Trophoblast cell (in vitro differentiated cells and primary cell): ENCODE results near the gene TTC27.

ENCODE experiments used
- DNase-seq, 2 donors: peaks; one replicate each; pipeline ENCODE4 v3.0.0-alpha.2; 2016
- H2AFZ ChIP-seq: 2 replicates; pipeline ENCODE4 v1.6.1; 2013; ENCODE audit warnings: low read length, moderate library complexity, mild to moderate bottlenecking; ENCODE audit not compliant: insufficient read depth, poor library complexity
- H2AK5ac ChIP-seq: 2 replicates; pipeline ENCODE4 v1.6.1; 2013; ENCODE audit warnings: mild to moderate bottlenecking, low read length
- H2BK120ac ChIP-seq: 2 replicates; pipeline ENCODE4 v1.6.1; 2013; ENCODE audit warnings: low read length, mild to moderate bottlenecking, moderate library complexity; ENCODE audit not compliant: insufficient read depth, poor library complexity
- H2BK12ac ChIP-seq: 2 replicates; pipeline ENCODE4 v1.6.1; 2013; ENCODE audit warnings: mild to moderate bottlenecking, low read length, moderate library complexity
- H2BK5ac ChIP-seq: 2 replicates; pipeline ENCODE4 v1.6.1; 2013; ENCODE audit warnings: low read length, low read depth, moderate library complexity, mild to moderate bottlenecking; ENCODE audit not compliant: poor library complexity
- H3K14ac ChIP-seq: 2 replicates; pipeline ENCODE4 v1.6.1; 2013; ENCODE audit warnings: mild to moderate bottlenecking, low read length
- H3K18ac ChIP-seq: 2 replicates; pipeline ENCODE4 v1.6.1; 2013; ENCODE audit warnings: mild to moderate bottlenecking, low read length
- H3K23ac ChIP-seq: 2 replicates; pipeline ENCODE4 v1.6.1; 2013; ENCODE audit warnings: low read length
- H3K27ac ChIP-seq: 2 replicates; pipeline ENCODE4 v1.5.1; 2013; ENCODE audit warnings: low read depth, mild to moderate bottlenecking, inconsistent platforms, low read length, moderate library complexity
- H3K27me3 ChIP-seq: 2 replicates; pipeline ENCODE4 v1.6.1; 2013; ENCODE audit warnings: inconsistent platforms, mild to moderate bottlenecking, low read length, moderate library complexity; ENCODE audit not compliant: insufficient read depth
- H3K36me3 ChIP-seq, 2 experiments: 1 replicate in 1 of 2; 2 replicates in 1 of 2; pipeline ENCODE4 v1.6.1; 2013; ENCODE audit warnings: low read length in 2 of 2, mild to moderate bottlenecking in 2 of 2, moderate library complexity in 1 of 2; ENCODE audit not compliant: insufficient read depth in 2 of 2, control insufficient read depth in 1 of 2
- H3K4ac ChIP-seq: 2 replicates; pipeline ENCODE4 v1.6.1; 2013; ENCODE audit warnings: low read depth, mild to moderate bottlenecking, low read length, moderate library complexity
- H3K4me1 ChIP-seq, 2 experiments: 1 replicate in 1 of 2; 2 replicates in 1 of 2; pipeline ENCODE4 v1.6.1; 2013; ENCODE audit warnings: low read length in 2 of 2, mild to moderate bottlenecking in 2 of 2, moderate library complexity in 1 of 2; ENCODE audit not compliant: insufficient read depth in 2 of 2, control insufficient read depth in 1 of 2
- H3K4me2 ChIP-seq: 2 replicates; pipeline ENCODE4 v1.6.1; 2013; ENCODE audit warnings: inconsistent platforms, mild to moderate bottlenecking, low read length, moderate library complexity
- H3K4me3 ChIP-seq: 2 replicates; pipeline ENCODE4 v1.5.1; 2013; ENCODE audit warnings: mild to moderate bottlenecking, low read depth, low read length, inconsistent platforms
- H3K79me1 ChIP-seq: one replicate; pipeline ENCODE4 v1.6.1; 2013; ENCODE audit warnings: low read length
- H3K79me2 ChIP-seq: 2 replicates; pipeline ENCODE4 v1.6.1; 2013; ENCODE audit warnings: low read length, mild to moderate bottlenecking; ENCODE audit not compliant: control insufficient read depth, insufficient read depth, poor library complexity
- H3K9ac ChIP-seq: 2 replicates; pipeline ENCODE4 v1.6.1; 2013; ENCODE audit warnings: mild to moderate bottlenecking, low read length
- H3K9me3 ChIP-seq: 2 replicates; pipeline ENCODE4 v1.6.1; 2013; ENCODE audit warnings: low read depth, mild to moderate bottlenecking, control low read depth, inconsistent platforms, low read length; ENCODE audit not compliant: insufficient read depth
- H4K12ac ChIP-seq: 2 replicates; pipeline ENCODE4 v1.6.1; 2013; ENCODE audit warnings: low read depth, mild to moderate bottlenecking, low read length, moderate library complexity
- H4K8ac ChIP-seq: 2 replicates; pipeline ENCODE4 v1.6.1; 2013; ENCODE audit warnings: low read depth, mild to moderate bottlenecking, low read length, moderate library complexity
- H4K91ac ChIP-seq: one replicate; pipeline ENCODE4 v1.6.1; 2013; ENCODE audit warnings: low read depth, mild to moderate bottlenecking, low read length, moderate library complexity
- WGBS: extraction: QIAGEN DNeasy Blood & Tissue Kit; methylation state at CpG from one replicate; pipeline ENCODE4 v1.1.7; 2013; ENCODE audit warnings: missing lambda C conversion rate; ENCODE audit not compliant: insufficient read length, insufficient coverage; ENCODE audit errors: extremely low coverage; 5-methylcytosine and 5-hydroxymethylcytosine counted together

Gene TTC27

GRCh38 chr2:32838949-32839348 lies 211.1 kb downstream of the TTC27 start:
- Histone ChIP-seq H2BK12ac (no peak overlapping the region), H3K36me3 (no peaks in the 10 kb centered on the region), H3K79me2 (no peaks in the 10 kb centered on the region), H3K4me1 (no peaks in the 10 kb centered on the region), H3K14ac (no peak overlapping the region), H4K91ac (no peak overlapping the region), H2AK5ac (no peak overlapping the region), H3K27ac (no peak overlapping the region), H3K4me3 (no peak overlapping the region), H3K27me3 (no peaks in the 10 kb centered on the region), H4K8ac (no peak overlapping the region), H3K18ac (no peak overlapping the region), H3K4me2 (no peak overlapping the region), H3K9ac (no peak overlapping the region), H3K23ac (no peak overlapping the region), H2BK5ac (no peak overlapping the region), H4K12ac (no peak overlapping the region), H3K9me3 (peaks cover 2% of the 10 kb centered on the region), H2BK120ac (no peak overlapping the region), H3K4ac (no peak overlapping the region), H3K79me1 (no peaks in the 10 kb centered on the region), H2AFZ (no peak overlapping the region)
- DNase-seq = no peak
- no CpG with 5 or more reads among the region's 4 CpGs for WGBS

DNA sequence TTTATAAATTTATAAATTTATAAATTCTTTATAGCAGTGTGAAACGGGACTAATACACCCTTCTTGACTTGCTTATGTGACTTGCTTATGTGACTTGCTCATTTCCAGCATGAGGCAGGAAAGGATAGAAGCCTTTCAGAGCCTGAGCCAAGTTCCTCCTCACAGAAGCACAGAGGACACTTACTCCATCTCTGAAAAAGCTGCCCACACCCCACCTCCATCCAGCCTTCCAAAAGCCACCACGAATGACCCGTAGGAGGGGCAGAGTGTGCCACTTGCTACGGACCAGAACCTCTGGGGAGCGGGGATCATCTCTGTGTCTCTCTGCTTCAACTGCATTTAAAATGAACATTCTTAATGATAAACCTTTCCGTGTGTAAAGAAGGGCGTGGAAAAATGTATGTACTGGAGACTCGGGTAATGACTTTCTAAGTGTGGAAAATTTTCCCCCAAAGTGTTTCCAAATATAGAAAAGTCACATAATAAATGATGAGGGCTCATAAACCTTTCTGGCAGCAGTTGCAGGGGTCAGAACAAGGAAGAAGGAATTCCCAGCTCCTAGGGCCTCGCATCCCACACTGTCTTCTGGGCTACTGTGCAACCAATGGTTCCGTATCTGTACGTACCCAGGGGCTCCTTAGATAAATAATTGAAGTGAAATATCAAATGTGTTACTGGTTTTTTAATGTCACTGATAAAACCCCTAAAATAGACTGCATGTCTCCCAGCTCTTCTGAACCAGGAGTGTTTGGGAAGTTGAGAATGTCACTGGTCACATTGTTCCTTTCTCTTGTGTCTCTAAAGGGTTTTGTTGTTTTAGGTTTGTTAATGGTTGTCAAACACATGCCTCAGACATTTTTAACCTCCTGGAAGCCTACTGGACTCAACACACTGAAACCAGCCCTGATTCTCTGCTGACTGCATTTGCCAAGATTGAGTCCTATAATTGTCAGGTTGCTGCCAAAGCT lies 214.4 kb downstream of the TTC27 start:
- Histone ChIP-seq H4K8ac (no peak overlapping the region), H3K4me2 (no peak overlapping the region), H2AK5ac (no peak overlapping the region), H2BK12ac (no peak overlapping the region), H3K79me1 (no peaks in the 10 kb centered on the region), H3K36me3 (no peaks in the 10 kb centered on the region), H3K14ac (no peak overlapping the region), H4K12ac (no peak overlapping the region), H3K4ac (no peak overlapping the region), H2BK120ac (no peak overlapping the region), H3K23ac (no peak overlapping the region), H3K9ac (no peak overlapping the region), H3K27ac (no peak overlapping the region), H3K27me3 (no peaks in the 10 kb centered on the region), H3K4me3 (no peak overlapping the region), H4K91ac (no peak overlapping the region), H2BK5ac (no peak overlapping the region), H3K4me1 (no peaks in the 10 kb centered on the region), H3K79me2 (no peaks in the 10 kb centered on the region), H2AFZ (no peak overlapping the region), H3K18ac (no peak overlapping the region), H3K9me3 (peaks cover 2% of the 10 kb centered on the region)
- no peak for DNase-seq
- WGBS = no CpG with 5 or more reads among the region's 11 CpGs

GRCh38 chr2:32843699-32844098 lies 215.8 kb downstream of the TTC27 start:
- WGBS = no CpG with 5 or more reads among the region's 1 CpG
- Histone ChIP-seq H3K79me2 (no peaks in the 10 kb centered on the region), H3K18ac (no peak overlapping the region), H3K27me3 (no peaks in the 10 kb centered on the region), H4K91ac (no peak overlapping the region), H3K36me3 (no peaks in the 10 kb centered on the region), H4K8ac (no peak overlapping the region), H3K14ac (no peak overlapping the region), H3K4me2 (no peak overlapping the region), H3K4ac (no peak overlapping the region), H2AK5ac (no peak overlapping the region), H2BK120ac (no peak overlapping the region), H3K79me1 (no peaks in the 10 kb centered on the region), H3K23ac (no peak overlapping the region), H3K27ac (no peak overlapping the region), H4K12ac (no peak overlapping the region), H2BK5ac (no peak overlapping the region), H3K4me1 (no peaks in the 10 kb centered on the region), H3K9me3 (peaks cover 2% of the 10 kb centered on the region), H3K4me3 (no peak overlapping the region), H3K9ac (no peak overlapping the region), H2BK12ac (no peak overlapping the region), H2AFZ (no peak overlapping the region)
- no peak for DNase-seq

DNA sequence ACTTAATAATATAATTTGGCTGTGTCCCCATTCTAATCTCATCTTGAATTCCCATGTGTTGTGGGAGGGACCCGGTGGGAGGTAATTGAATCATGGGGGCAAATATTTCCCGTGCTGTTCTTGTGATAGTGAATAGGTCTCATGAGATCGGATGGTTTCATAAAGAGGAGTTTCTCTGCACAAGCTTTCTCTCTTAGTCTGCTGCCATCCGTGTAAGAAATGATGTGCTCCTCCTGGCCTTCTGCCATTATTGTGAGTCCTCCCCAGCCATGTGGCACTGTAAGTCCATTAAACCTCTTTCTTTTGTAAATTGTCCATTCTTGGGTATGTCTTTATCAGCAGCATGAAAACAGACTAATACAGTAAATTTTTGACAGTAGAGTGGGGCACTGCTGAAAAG lies 216.4 kb downstream of the TTC27 start:
- H3K4me1 ChIP-seq = no peaks in the 10 kb centered on the region
- H2BK12ac ChIP-seq = no peak overlapping the region
- no peaks in the 10 kb centered on the region for H3K79me1 ChIP-seq
- H2BK5ac ChIP-seq = no peak overlapping the region
- no peaks in the 10 kb centered on the region for H3K79me2 ChIP-seq
- no peak overlapping the region for H3K14ac ChIP-seq
- no peak overlapping the region for H4K8ac ChIP-seq
- H3K27ac ChIP-seq = no peak overlapping the region
- H3K4ac ChIP-seq = no peak overlapping the region
- no peaks in the 10 kb centered on the region for H3K36me3 ChIP-seq
- WGBS = no CpG with 5 or more reads among the region's 4 CpGs
- H3K27me3 ChIP-seq = no peaks in the 10 kb centered on the region
- no peak overlapping the region for H3K4me3 ChIP-seq
- H4K12ac ChIP-seq = no peak overlapping the region
- no peaks in the 10 kb centered on the region for H3K9me3 ChIP-seq
- H4K91ac ChIP-seq = no peak overlapping the region
- DNase-seq = no peak
- H2BK120ac ChIP-seq = no peak overlapping the region
- H3K9ac ChIP-seq = no peak overlapping the region
- no peak overlapping the region for H3K18ac ChIP-seq
- no peak overlapping the region for H3K23ac ChIP-seq
- H2AFZ ChIP-seq = no peak overlapping the region
- no peak overlapping the region for H2AK5ac ChIP-seq
- no peak overlapping the region for H3K4me2 ChIP-seq
